Vagina (tissue), 2 donors: ENCODE measurements around the gene SIPA1L3.

ENCODE experiments used
- POLR2A ChIP-seq, 2 donors: fragments of 450-650 bp; IDR thresholded peaks; one replicate each; pipeline ENCODE4 v1.6.1; 2017; ENCODE audit warnings: antibody characterized with exemption in 2 of 2, mild to moderate bottlenecking in 2 of 2, moderate library complexity in 2 of 2
- POLR2AphosphoS5 ChIP-seq, 2 donors: sonication (generic); formaldehyde crosslinking; IDR thresholded peaks; one replicate each; pipeline ENCODE4 v1.9.0; 2017; ENCODE audit warnings: antibody characterized with exemption in 2 of 2, mild to moderate bottlenecking in 2 of 2, low read depth in 1 of 2; ENCODE audit not compliant: insufficient read depth in 1 of 2
- TF ChIP-seq, protein P1 (sequence below), 3 experiments: fragments of 450-650 bp in 2 of 3; fragments of 200-600 bp in 1 of 3; sonication (generic) in 1 of 3; IDR thresholded peaks; one replicate each; pipeline ENCODE4 v1.5.1; 2017 to 2019; ENCODE audit warnings: antibody characterized with exemption in 3 of 3, mild to moderate bottlenecking in 2 of 3, moderate library complexity in 2 of 3

GRCh38 chr19:37950471-37951175 lies 43.6 kb downstream of the SIPA1L3 start:
- TF ChIP-seq, protein P1, sequence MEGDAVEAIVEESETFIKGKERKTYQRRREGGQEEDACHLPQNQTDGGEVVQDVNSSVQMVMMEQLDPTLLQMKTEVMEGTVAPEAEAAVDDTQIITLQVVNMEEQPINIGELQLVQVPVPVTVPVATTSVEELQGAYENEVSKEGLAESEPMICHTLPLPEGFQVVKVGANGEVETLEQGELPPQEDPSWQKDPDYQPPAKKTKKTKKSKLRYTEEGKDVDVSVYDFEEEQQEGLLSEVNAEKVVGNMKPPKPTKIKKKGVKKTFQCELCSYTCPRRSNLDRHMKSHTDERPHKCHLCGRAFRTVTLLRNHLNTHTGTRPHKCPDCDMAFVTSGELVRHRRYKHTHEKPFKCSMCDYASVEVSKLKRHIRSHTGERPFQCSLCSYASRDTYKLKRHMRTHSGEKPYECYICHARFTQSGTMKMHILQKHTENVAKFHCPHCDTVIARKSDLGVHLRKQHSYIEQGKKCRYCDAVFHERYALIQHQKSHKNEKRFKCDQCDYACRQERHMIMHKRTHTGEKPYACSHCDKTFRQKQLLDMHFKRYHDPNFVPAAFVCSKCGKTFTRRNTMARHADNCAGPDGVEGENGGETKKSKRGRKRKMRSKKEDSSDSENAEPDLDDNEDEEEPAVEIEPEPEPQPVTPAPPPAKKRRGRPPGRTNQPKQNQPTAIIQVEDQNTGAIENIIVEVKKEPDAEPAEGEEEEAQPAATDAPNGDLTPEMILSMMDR (IDR thresholded peaks at IDR 0.05), result no peak
- no peak for TF ChIP-seq POLR2A (IDR thresholded peaks at IDR 0.05)
- no peak for TF ChIP-seq POLR2AphosphoS5 (IDR thresholded peaks at IDR 0.05; ENCODE audit: insufficient read depth in 1 of 2, low read depth in 1 of 2)
